PFSK-1 (cell line): ENCODE results near the gene EGFL7.

Source experiments
- FOXP2 ChIP-seq: optimal IDR thresholded peaks from 2 replicates; pipeline ENCODE3; 2011; ENCODE audit warnings: borderline replicate concordance, control low read depth, inconsistent platforms; ENCODE audit not compliant: insufficient read depth; ENCODE audit errors: extremely low read length, extremely low read depth
- POLR2AphosphoS5 ChIP-seq: IDR thresholded peaks from 2 replicates; pipeline ENCODE4 v1.6.1; 2012; ENCODE audit warnings: low read depth, mild to moderate bottlenecking, control low read depth, low read length, moderate library complexity
- REST ChIP-seq, 2 experiments: IDR thresholded peaks; 2 replicates each; pipeline versions ENCODE4 v1.6.1 to v1.8.0; 2011 to 2012; ENCODE audit warnings: low read depth in 2 of 2, low read length in 2 of 2, control low read depth in 1 of 2, inconsistent platforms in 1 of 2, mild to moderate bottlenecking in 1 of 2, moderate library complexity in 1 of 2; ENCODE audit not compliant: insufficient read depth in 1 of 2
- SIN3A ChIP-seq: IDR thresholded peaks from 2 replicates; pipeline ENCODE4 v1.6.1; 2012; ENCODE audit warnings: mild to moderate bottlenecking, low read length, moderate library complexity, borderline replicate concordance; ENCODE audit not compliant: insufficient read depth
- TAF1 ChIP-seq: IDR thresholded peaks from 2 replicates; pipeline ENCODE4 v1.6.1; 2012; ENCODE audit warnings: low read length, control low read depth, borderline replicate concordance; ENCODE audit not compliant: insufficient read depth

EGFL7 gene

GRCh38 chr9:136689108-136689460, 26.4 kb downstream of the EGFL7 start:
- TF ChIP-seq SIN3A = no peak
- TF ChIP-seq FOXP2 = no peak
- TF ChIP-seq TAF1 = no peak
- no peak for TF ChIP-seq POLR2AphosphoS5
- TF ChIP-seq REST (IDR thresholded peaks at IDR 0.05; ENCODE audit: insufficient read depth in 1 of 2, low read depth in 2 of 2, low read length in 2 of 2) = no peak

GRCh38 chr9:136690104-136690805, 27.5 kb downstream of the EGFL7 start:
- TF ChIP-seq SIN3A (no peak), FOXP2 (no peak), REST (IDR thresholded peaks at IDR 0.05; ENCODE audit: insufficient read depth in 1 of 2, low read depth in 2 of 2, low read length in 2 of 2) (no peak), TAF1 (no peak), POLR2AphosphoS5 (no peak)

GRCh38 chr9:136690806-136691261, 28.1 kb downstream of the EGFL7 start:
- TF ChIP-seq POLR2AphosphoS5 (no peak), FOXP2 (no peak)

GRCh38 chr9:136691316-136692184, 28.8 kb downstream of the EGFL7 start:
- TF ChIP-seq POLR2AphosphoS5 = no peak
- no peak for TF ChIP-seq FOXP2
- TF ChIP-seq TAF1 = no peak
- no peak for TF ChIP-seq REST (IDR thresholded peaks at IDR 0.05; ENCODE audit: insufficient read depth in 1 of 2, low read depth in 2 of 2, low read length in 2 of 2)

- TF ChIP-seq FOXP2 = no peak
- no peak for TF ChIP-seq REST (IDR thresholded peaks at IDR 0.05; ENCODE audit: insufficient read depth in 1 of 2, low read depth in 2 of 2, low read length in 2 of 2)
- no peak for TF ChIP-seq POLR2AphosphoS5
- no peak for TF ChIP-seq SIN3A
- no peak for TF ChIP-seq TAF1
Measured at GRCh38 chr9:136692185-136693134, 29.7 kb downstream of the EGFL7 start.
